SK-N-SH treated with all-trans-retinoic acid at 6 μM for 48 hours (cell line): Measurements from ENCODE around the gene ZNF736.

Source experiments
- ATAC-seq: fragments of 200-7000 bp; cut with Tn5 transposase; 3 replicates; pipeline ENCODE4 v1.9.1; 2020; ENCODE audit warnings: mild to moderate bottlenecking, moderate library complexity
- ARNTL ChIP-seq: fragments of 450-650 bp; formaldehyde crosslinking; IDR thresholded peaks from 2 replicates; pipeline ENCODE4 v1.5.0; 2020; ENCODE audit warnings: low read depth, mild to moderate bottlenecking, moderate library complexity, borderline replicate concordance
- CREB5 ChIP-seq: fragments of 250-450 bp; sonication (Bioruptor Pico); IDR thresholded peaks from 2 replicates; pipeline ENCODE4 v1.5.1; 2020; ENCODE audit warnings: low read depth, mild to moderate bottlenecking, moderate library complexity
- CSDC2 ChIP-seq: fragments of 250-450 bp; sonication (Bioruptor Pico); IDR thresholded peaks from 2 replicates; pipeline ENCODE4 v1.5.0; 2020; ENCODE audit warnings: mild to moderate bottlenecking, moderate library complexity
- CSRNP3 ChIP-seq: fragments of 250-450 bp; sonication (Bioruptor Pico); IDR thresholded peaks from 2 replicates; pipeline ENCODE4 v1.5.1; 2021; ENCODE audit warnings: mild to moderate bottlenecking, moderate library complexity
- ESRRG ChIP-seq: fragments of 250-450 bp; sonication (Bioruptor Pico); IDR thresholded peaks from 2 replicates; pipeline ENCODE4 v1.6.1; 2021; ENCODE audit warnings: mild to moderate bottlenecking
- GLIS3 ChIP-seq: fragments of 250-450 bp; sonication (Bioruptor Pico); IDR thresholded peaks from 2 replicates; pipeline ENCODE4 v1.5.0; 2020; ENCODE audit warnings: mild to moderate bottlenecking, moderate library complexity
- ISL1 ChIP-seq: fragments of 250-450 bp; sonication (Bioruptor Pico); IDR thresholded peaks from 2 replicates; pipeline ENCODE4 v2.1.2; 2022; ENCODE audit warnings: mild to moderate bottlenecking, moderate library complexity
- POU6F1 ChIP-seq: fragments of 250-450 bp; sonication (Bioruptor Pico); IDR thresholded peaks from 2 replicates; pipeline ENCODE4 v1.8.0; 2021; ENCODE audit warnings: low read depth, mild to moderate bottlenecking, moderate library complexity, borderline replicate concordance
- PPARA ChIP-seq: fragments of 250-450 bp; sonication (Bioruptor Pico); IDR thresholded peaks from 2 replicates; pipeline ENCODE4 v1.5.0; 2020; ENCODE audit warnings: mild to moderate bottlenecking, borderline replicate concordance
- RARB ChIP-seq: fragments of 250-450 bp; sonication (Bioruptor Pico); IDR thresholded peaks from 2 replicates; pipeline ENCODE4 v1.8.0; 2021; ENCODE audit warnings: mild to moderate bottlenecking, moderate library complexity
- SNAI2 ChIP-seq: fragments of 250-450 bp; sonication (Bioruptor Pico); IDR thresholded peaks from 2 replicates; pipeline ENCODE4 v1.5.0; 2020; ENCODE audit warnings: mild to moderate bottlenecking, moderate library complexity
- TCF4 ChIP-seq: fragments of 250-450 bp; sonication (Bioruptor Pico); IDR thresholded peaks from 2 replicates; pipeline ENCODE4 v1.8.0; 2021; ENCODE audit warnings: mild to moderate bottlenecking, moderate library complexity, borderline replicate concordance
- TOX ChIP-seq: fragments of 250-450 bp; sonication (Bioruptor Pico); IDR thresholded peaks from 2 replicates; pipeline ENCODE4 v1.8.0; 2021; ENCODE audit warnings: mild to moderate bottlenecking, moderate library complexity, borderline replicate concordance
- TSHZ2 ChIP-seq: fragments of 250-450 bp; sonication (Bioruptor Pico); IDR thresholded peaks from 2 replicates; pipeline ENCODE4 v1.5.0; 2020; ENCODE audit warnings: mild to moderate bottlenecking, moderate library complexity
- ZC3H10 ChIP-seq: fragments of 250-450 bp; sonication (Bioruptor Pico); IDR thresholded peaks from 2 replicates; pipeline ENCODE4 v1.5.1; 2021; ENCODE audit warnings: mild to moderate bottlenecking, moderate library complexity
- ZFP3 ChIP-seq: fragments of 250-450 bp; sonication (Bioruptor Pico); IDR thresholded peaks from 2 replicates; pipeline ENCODE4 v1.5.0; 2020; ENCODE audit warnings: mild to moderate bottlenecking, moderate library complexity
- ZFP30 ChIP-seq: fragments of 450-650 bp; formaldehyde crosslinking; IDR thresholded peaks from 2 replicates; pipeline ENCODE4 v1.5.0; 2022; ENCODE audit warnings: mild to moderate bottlenecking, moderate library complexity
- ZNF70 ChIP-seq: fragments of 450-650 bp; formaldehyde crosslinking; IDR thresholded peaks from 2 replicates; pipeline ENCODE4 v1.5.0; 2020; ENCODE audit warnings: mild to moderate bottlenecking, moderate library complexity
- ZNF8 ChIP-seq: fragments of 450-650 bp; formaldehyde crosslinking; IDR thresholded peaks from 2 replicates; pipeline ENCODE4 v1.5.0; 2020; ENCODE audit warnings: mild to moderate bottlenecking, moderate library complexity
- TF ChIP-seq, protein P1 (sequence below): fragments of 250-450 bp; sonication (Bioruptor Pico); IDR thresholded peaks from 2 replicates; pipeline ENCODE4 v1.8.0; 2020; ENCODE audit warnings: mild to moderate bottlenecking, moderate library complexity, borderline replicate concordance

Gene ZNF736

GRCh38 chr7:64313740-64314491 is at the start of gene ZNF736:
Gene ZNF736, plus strand, starts transcription at chr7:64313961. Its CDS starts 190 bp downstream, at chr7:64314151.
- no peak for TF ChIP-seq CREB5
- no peak for TF ChIP-seq RARB
- TF ChIP-seq TCF4 (CRISPR knock-in tag), result no peak
- TF ChIP-seq ZNF70, result no peak
- no peak for TF ChIP-seq ARNTL (CRISPR knock-in tag)
- TF ChIP-seq GLIS3 (CRISPR knock-in tag), result no peak
- no peak for TF ChIP-seq CSRNP3
- peak; percentile 100 for ATAC-seq

- no peak for ATAC-seq
- TF ChIP-seq CSDC2 (CRISPR knock-in tag) (no peak), CSRNP3 (no peak), POU6F1 (CRISPR knock-in tag) (no peak), CREB5 (no peak), ARNTL (CRISPR knock-in tag) (no peak), ZFP3 (CRISPR knock-in tag) (no peak), SNAI2 (CRISPR knock-in tag) (no peak)
- TF ChIP-seq, protein P1, sequence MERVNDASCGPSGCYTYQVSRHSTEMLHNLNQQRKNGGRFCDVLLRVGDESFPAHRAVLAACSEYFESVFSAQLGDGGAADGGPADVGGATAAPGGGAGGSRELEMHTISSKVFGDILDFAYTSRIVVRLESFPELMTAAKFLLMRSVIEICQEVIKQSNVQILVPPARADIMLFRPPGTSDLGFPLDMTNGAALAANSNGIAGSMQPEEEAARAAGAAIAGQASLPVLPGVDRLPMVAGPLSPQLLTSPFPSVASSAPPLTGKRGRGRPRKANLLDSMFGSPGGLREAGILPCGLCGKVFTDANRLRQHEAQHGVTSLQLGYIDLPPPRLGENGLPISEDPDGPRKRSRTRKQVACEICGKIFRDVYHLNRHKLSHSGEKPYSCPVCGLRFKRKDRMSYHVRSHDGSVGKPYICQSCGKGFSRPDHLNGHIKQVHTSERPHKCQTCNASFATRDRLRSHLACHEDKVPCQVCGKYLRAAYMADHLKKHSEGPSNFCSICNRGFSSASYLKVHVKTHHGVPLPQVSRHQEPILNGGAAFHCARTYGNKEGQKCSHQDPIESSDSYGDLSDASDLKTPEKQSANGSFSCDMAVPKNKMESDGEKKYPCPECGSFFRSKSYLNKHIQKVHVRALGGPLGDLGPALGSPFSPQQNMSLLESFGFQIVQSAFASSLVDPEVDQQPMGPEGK (CRISPR knock-in tag), result no peak
Measured at GRCh38 chr7:64266341-64266919, 47.3 kb upstream of the ZNF736 start.

GRCh38 chr7:64277630-64278029 is 36.1 kb upstream of the ZNF736 start:
- no peak for ATAC-seq
- TF ChIP-seq TSHZ2 (CRISPR knock-in tag) (no peak), SNAI2 (CRISPR knock-in tag) (no peak), ZC3H10 (CRISPR knock-in tag) (no peak), TOX (no peak), ESRRG (CRISPR knock-in tag) (no peak), ISL1 (CRISPR knock-in tag) (no peak), ARNTL (CRISPR knock-in tag) (no peak), RARB (no peak), PPARA (no peak), POU6F1 (CRISPR knock-in tag) (no peak), ZNF70 (no peak), ZFP30 (CRISPR knock-in tag) (no peak), CSDC2 (CRISPR knock-in tag) (no peak), GLIS3 (CRISPR knock-in tag) (no peak), ZNF8 (CRISPR knock-in tag) (no peak)
- TF ChIP-seq, protein P1 (CRISPR knock-in tag), result no peak
